Peyer's patch (tissue), 4 donors: ENCODE measurements around the gene RSPH9. TPM values are rescaled to one million over a fixed set of nuclear protein-coding genes. Genes with fewer than 3 reads are reported as not detected.

Source experiments
- DNase-seq, 3 donors: peaks; one replicate each; pipeline ENCODE4 v3.0.0-alpha.2; 2017 to 2019
- H3K27ac ChIP-seq, 4 donors: fragments of 200-600 bp; sonication (generic); one replicate each; pipeline ENCODE4 v1.5.1; 2016 to 2019
- H3K27me3 ChIP-seq, 2 donors: fragments of 200-600 bp; sonication (generic); one replicate each; pipeline ENCODE4 v1.5.1; 2019
- H3K36me3 ChIP-seq, 3 donors: fragments of 200-600 bp; sonication (generic); one replicate each; pipeline ENCODE4 v1.5.1; 2016 to 2019
- H3K4me1 ChIP-seq, 4 donors: fragments of 200-600 bp; sonication (generic); one replicate each; pipeline ENCODE4 v1.5.1; 2016 to 2019
- H3K4me3 ChIP-seq, 4 donors: fragments of 200-600 bp; sonication (generic); 1 replicate in 3 of 4; 2 replicates in 1 of 4; pipeline ENCODE4 v1.5.1; 2016 to 2019; ENCODE audit warnings: mild to moderate bottlenecking in 1 of 4
- H3K9me3 ChIP-seq, 4 donors: fragments of 200-600 bp; sonication (generic); one replicate each; pipeline ENCODE4 v1.5.1; 2016 to 2019; ENCODE audit warnings: mild to moderate bottlenecking in 1 of 4
- CTCF ChIP-seq, 6 experiments: fragments of 450-650 bp in 4 of 6; fragments of 200-600 bp in 2 of 6; sonication (generic) in 1 of 6; IDR thresholded peaks; one replicate each; pipeline ENCODE4 v1.5.1; 2017 to 2019; ENCODE audit warnings: antibody characterized with exemption in 6 of 6, mild to moderate bottlenecking in 3 of 6, moderate library complexity in 1 of 6
- POLR2A ChIP-seq, 2 donors: fragments of 450-650 bp; IDR thresholded peaks; one replicate each; pipeline ENCODE4 v1.5.1; 2017; ENCODE audit warnings: antibody characterized with exemption in 2 of 2, mild to moderate bottlenecking in 2 of 2, moderate library complexity in 2 of 2
- total RNA-seq, 4 donors: library from RNA; depleted of rRNA; stranded (reverse); fragments of >200 nt; gene quantifications; one replicate each; pipeline ENCODE4 v1.1.0, GENCODE V29; 2016

The RSPH9 gene
- total RNA-seq, 4 donors from 2014 or later, result 1.7 TPM; not detected in 3

GRCh38 chr6:43708860-43709653 lies 64.2 kb downstream of the RSPH9 start:
- Histone ChIP-seq H3K27ac (peak overlapping the region; percentile 20 to 60 (median 42)), H3K27me3 (no peaks in the 10 kb centered on the region), H3K4me1 (peaks cover 0 to 25% (median under 1%) of the 10 kb centered on the region in 4 donors)

GRCh38 chr6:43709654-43710303 lies 64.9 kb downstream of the RSPH9 start:
- H3K4me1 ChIP-seq, result peaks cover 0 to 17% (median 2%) of the 10 kb centered on the region in 4 donors
- no peaks in the 10 kb centered on the region for H3K9me3 ChIP-seq
- H3K27ac ChIP-seq, result peak overlapping the region; percentile 20 to 60 (median 42)
- H3K36me3 ChIP-seq, result no peaks in the 10 kb centered on the region
- H3K4me3 ChIP-seq, result no peak overlapping the region
- no peaks in the 10 kb centered on the region for H3K27me3 ChIP-seq
- TF ChIP-seq CTCF (IDR thresholded peaks at IDR 0.05) (no peak), POLR2A (IDR thresholded peaks at IDR 0.05) (no peak)
- DNase-seq, result no peak

More at GRCh38 chr6:43708860-43709653, 64.2 kb downstream of the RSPH9 start:
- no peaks in the 10 kb centered on the region for H3K36me3 ChIP-seq
- no peak for DNase-seq
- no peak overlapping the region for H3K4me3 ChIP-seq
- H3K9me3 ChIP-seq, result no peaks in the 10 kb centered on the region
- TF ChIP-seq POLR2A (IDR thresholded peaks at IDR 0.05), result no peak
- TF ChIP-seq CTCF (IDR thresholded peaks at IDR 0.05), result no peak

- Histone ChIP-seq H3K36me3 (no peaks in the 10 kb centered on the region), H3K9me3 (no peaks in the 10 kb centered on the region), H3K4me3 (no peak overlapping the region), H3K27me3 (no peaks in the 10 kb centered on the region), H3K4me1 (peaks cover 0 to 14% (median 3%) of the 10 kb centered on the region in 4 donors), H3K27ac (no peak overlapping the region)
- TF ChIP-seq POLR2A (IDR thresholded peaks at IDR 0.05) (no peak), CTCF (IDR thresholded peaks at IDR 0.05) (no peak)
- no peak for DNase-seq
Observed at GRCh38 chr6:43710576-43710975, 65.7 kb downstream of the RSPH9 start.

- no peaks in the 10 kb centered on the region for H3K36me3 ChIP-seq
- no peak overlapping the region for H3K27ac ChIP-seq
- no peak for TF ChIP-seq CTCF (IDR thresholded peaks at IDR 0.05)
- TF ChIP-seq POLR2A (IDR thresholded peaks at IDR 0.05), result no peak
- no peak overlapping the region for H3K4me3 ChIP-seq
- no peaks in the 10 kb centered on the region for H3K27me3 ChIP-seq
- peaks cover 0 to 5% (median 0%) of the 10 kb centered on the region in 4 donors for H3K4me1 ChIP-seq
- H3K9me3 ChIP-seq, result no peaks in the 10 kb centered on the region
- DNase-seq, result no peak
Observed at GRCh38 chr6:43712579-43712978, 67.7 kb downstream of the RSPH9 start.

- Histone ChIP-seq H3K36me3 (no peaks in the 10 kb centered on the region), H3K4me1 (peaks cover 0 to 5% (median 0%) of the 10 kb centered on the region in 4 donors), H3K27me3 (no peaks in the 10 kb centered on the region), H3K9me3 (no peaks in the 10 kb centered on the region), H3K4me3 (peak overlapping the region in 1 of 4 donors; percentile 20), H3K27ac (peak overlapping the region in 2 of 4 donors; percentile 59 to 67)
- TF ChIP-seq CTCF (IDR thresholded peaks at IDR 0.05) (no peak), POLR2A (IDR thresholded peaks at IDR 0.05) (no peak)
- DNase-seq, result no peak
Observed at GRCh38 chr6:43713643-43714310, 68.9 kb downstream of the RSPH9 start.
